ENCODE data around the gene LOXHD1.

The LOXHD1 gene

DNA sequence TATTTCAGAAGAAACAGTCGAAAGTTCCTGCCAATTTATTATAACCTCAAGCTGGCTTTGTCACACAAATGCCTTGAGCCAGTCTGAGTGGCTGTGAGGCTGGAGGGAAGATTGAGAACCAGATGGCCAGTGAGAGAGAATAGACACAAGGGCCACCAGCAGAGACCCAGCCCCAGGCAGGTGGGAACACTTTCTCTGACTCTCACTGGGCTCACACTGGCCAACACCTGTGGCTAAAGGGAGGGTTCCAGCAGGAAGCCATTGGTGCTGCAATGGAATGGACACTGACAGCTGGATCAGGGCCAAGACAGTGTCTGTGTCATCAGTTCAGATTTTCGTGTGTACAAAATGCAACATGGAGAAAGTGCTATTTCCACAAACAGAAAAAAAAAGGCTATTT is 29.9 kb downstream of the LOXHD1 start:
- DNase-seq (ENCODE audit: low read depth in 2 of 2): no peak

DNA sequence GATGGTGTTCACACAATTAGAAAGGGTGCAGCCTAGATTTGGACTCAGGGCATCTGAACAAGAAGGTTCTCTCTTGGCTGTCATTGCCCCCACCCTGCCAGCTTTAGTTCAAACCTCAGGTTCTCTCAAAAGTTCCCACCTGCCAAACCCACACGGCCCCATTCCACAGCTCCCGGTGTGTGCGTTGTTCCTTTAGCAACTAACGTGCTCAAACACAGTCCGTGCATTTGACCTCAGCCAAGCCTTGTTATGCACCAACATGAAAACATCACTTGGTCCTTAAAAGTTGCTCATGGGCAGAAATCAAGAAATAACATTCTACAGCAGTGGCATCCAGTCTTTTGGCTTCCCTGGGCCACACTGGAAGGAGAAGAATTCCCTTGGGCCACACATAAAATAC is 32.0 kb downstream of the LOXHD1 start:
- DNase-seq (ENCODE audit: low read depth in 2 of 2): no peak

- DNase-seq (ENCODE audit: low read depth in 2 of 2): no peak
Observed at GRCh38 chr18:46624127-46624526, 32.9 kb downstream of the LOXHD1 start.

- DNase-seq (ENCODE audit: low read depth in 2 of 2): peak; percentile 5 to 20
Observed at GRCh38 chr18:46623541-46623940, 33.5 kb downstream of the LOXHD1 start.

GRCh38 chr18:46622999-46623398 is 34.0 kb downstream of the LOXHD1 start:
- DNase-seq (ENCODE audit: low read depth in 2 of 2): no peak

- DNase-seq (ENCODE audit: low read depth in 2 of 2): no peak
Observed at GRCh38 chr18:46622451-46622850, 34.6 kb downstream of the LOXHD1 start.

DNA sequence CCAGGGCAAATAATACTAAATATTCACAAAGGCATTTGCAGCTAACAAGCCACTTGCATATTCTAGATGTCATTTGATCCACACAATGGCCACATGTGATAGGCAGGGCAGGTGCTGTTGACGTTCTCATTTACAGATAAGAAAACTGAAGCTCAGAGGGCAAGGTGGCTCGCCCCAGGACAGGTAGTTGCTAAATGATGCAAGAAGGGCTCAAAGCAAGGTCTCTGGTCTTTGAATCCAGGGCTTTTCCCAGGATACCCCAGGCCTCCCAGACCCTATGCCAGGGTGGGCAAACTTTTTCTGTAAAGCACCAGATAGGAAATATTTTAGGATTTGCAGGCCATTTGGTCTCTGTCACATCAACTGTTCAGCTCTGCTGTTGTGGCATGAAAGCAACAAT is 35.1 kb downstream of the LOXHD1 start:
- no peak for DNase-seq (ENCODE audit: low read depth in 2 of 2)

DNA sequence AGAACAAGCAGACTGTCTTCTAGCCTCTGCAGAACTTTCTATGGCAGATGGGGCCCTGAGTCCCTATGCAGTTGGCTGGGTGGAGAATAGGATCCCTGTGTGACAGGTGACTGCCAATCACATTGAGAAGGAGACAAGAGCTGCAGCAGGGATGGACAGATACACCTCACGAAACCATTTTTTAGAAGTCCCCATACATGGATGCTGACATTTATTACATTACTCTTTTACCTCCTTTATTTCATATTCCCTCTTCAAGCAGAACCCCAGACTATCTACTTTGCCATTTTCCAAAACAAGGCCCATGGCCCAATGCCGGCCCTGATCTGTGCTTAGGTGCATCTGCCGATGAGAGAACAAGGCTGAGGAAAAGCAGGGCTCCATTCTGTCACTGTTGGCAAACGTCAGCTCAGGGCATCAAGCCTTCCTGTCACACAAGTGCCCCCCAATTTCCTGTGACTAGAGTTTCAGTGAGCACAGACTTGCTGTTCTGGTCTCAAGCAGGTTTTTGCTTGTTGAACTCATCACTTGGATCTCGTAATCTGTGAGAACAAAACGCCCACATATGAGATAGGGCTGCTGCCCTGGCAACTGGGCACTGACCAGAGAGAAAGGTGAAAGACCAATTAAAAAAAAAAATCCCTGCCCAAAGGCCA is 35.8 kb downstream of the LOXHD1 start:
- DNase-seq (ENCODE audit: low read depth in 2 of 2): no peak

DNA sequence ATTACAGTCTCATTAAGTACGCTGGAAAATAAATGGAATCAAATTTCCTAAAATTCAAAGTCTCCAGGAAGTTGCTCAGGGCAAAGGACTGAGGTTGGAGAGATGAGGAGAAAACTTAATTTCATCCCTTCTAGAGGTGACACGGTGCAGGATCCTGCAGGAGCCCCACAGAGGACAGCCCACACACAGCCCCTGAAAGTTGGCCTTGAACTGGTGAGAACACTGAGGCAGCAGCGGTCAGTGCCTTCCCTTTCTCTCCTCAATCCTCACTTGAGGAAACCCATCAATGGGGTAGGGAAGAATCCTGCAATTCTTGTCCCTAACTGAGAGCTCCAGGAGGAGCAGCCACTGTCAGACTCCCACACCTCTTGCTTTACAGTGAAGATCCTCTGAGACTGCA is 37.5 kb downstream of the LOXHD1 start:
- DNase-seq (ENCODE audit: low read depth in 2 of 2): no peak

GRCh38 chr18:46615720-46616119 is 41.3 kb downstream of the LOXHD1 start:
- DNase-seq (ENCODE audit: low read depth in 2 of 2): no peak

DNA sequence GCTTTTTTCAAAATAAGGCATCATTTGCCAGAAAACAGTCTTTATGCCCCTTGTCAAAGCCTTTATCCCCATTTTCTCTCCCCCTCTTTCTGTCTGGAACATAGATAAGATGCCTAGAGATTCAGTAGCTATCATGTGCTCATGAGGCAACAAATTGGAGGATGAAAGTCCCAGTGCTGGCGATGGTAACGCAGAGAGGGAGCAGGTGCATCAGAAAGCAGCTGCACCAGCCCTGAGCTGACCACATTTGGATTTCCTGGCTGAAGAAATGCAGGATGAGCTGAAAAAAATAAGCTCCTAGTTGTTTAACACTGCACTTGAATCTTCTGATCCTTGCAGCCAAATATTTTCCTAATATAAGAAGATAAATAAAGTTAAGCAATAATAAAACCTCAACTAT is 48.0 kb downstream of the LOXHD1 start:
- DNase-seq (ENCODE audit: low read depth in 2 of 2): no peak

- DNase-seq (ENCODE audit: low read depth in 2 of 2): no peak
Observed at GRCh38 chr18:46607926-46608325, 49.1 kb downstream of the LOXHD1 start.

DNA sequence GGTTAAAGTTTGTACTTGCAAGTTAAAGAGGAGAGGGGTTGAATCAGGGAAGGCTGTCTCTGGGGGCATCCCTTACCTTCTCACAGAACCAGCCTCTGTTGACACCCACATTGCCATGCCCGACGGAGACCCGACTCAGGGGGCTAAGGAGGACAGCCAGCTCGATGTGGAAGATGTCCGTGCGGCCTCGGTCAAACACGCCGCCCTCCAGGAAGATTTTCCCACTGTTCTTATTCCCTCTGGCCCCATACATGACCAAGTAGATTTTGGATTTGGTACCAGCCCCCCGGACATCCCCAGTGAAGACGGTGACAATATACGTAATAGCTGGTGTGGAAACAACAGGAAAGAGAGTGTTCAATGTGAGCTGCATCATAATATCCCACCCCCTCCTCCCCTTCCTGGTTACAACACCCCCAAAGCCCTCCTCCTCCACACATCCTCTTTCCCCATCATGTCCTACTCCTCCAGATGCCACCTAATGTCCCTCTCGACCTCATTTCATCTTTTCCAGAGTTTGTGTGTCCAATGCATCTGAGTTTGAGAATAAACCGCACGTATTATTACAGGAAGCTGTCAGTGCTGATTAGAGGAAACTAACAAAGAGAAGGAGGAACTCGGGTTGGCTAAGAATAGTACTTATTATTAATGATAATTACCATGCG is 55.7 kb downstream of the LOXHD1 start:
- no peak for DNase-seq (ENCODE audit: low read depth in 2 of 2)

DNA sequence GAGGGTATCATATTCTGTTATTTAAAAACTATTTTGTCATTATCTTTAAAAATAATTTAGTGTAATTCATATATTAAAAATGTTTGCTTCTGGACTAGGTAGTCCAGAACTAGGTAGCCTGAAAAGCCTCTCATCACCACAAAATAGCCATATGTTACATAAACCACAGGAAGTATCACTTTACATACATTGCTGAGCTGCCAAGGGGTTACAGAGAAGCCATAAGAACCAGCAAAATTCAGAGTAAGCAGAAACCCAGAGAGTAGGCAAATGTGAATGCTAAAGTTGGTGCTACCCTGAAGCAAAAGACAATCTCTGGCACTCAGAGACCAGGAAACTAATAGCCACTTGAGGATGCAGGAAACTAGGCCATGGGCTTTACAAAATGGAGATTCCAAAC is 60.9 kb downstream of the LOXHD1 start:
- DNase-seq (ENCODE audit: low read depth in 2 of 2): no peak

GRCh38 chr18:46591783-46592391 is 65.1 kb downstream of the LOXHD1 start:
- no peak for DNase-seq (ENCODE audit: low read depth in 2 of 2)

DNA sequence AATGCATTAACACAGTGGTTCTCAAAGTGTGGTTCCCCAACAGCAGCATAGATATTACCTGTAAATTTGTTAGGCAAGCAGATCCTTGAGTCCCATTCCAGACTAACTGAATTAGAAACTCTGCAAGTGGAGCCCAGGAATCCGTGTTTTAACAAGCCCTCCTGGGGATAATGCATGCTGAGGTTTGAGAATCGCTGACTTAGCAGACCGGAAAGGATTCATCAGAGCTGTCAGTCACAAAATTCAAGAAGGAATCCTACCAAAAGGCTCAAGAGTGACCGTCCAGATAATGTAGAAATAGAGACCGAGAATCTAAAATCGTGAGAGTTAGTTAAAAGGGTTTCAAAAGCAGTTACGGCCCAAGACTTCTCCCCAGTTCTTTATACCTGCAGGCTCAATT is 66.9 kb downstream of the LOXHD1 start:
- DNase-seq (ENCODE audit: low read depth in 2 of 2): no peak

DNA sequence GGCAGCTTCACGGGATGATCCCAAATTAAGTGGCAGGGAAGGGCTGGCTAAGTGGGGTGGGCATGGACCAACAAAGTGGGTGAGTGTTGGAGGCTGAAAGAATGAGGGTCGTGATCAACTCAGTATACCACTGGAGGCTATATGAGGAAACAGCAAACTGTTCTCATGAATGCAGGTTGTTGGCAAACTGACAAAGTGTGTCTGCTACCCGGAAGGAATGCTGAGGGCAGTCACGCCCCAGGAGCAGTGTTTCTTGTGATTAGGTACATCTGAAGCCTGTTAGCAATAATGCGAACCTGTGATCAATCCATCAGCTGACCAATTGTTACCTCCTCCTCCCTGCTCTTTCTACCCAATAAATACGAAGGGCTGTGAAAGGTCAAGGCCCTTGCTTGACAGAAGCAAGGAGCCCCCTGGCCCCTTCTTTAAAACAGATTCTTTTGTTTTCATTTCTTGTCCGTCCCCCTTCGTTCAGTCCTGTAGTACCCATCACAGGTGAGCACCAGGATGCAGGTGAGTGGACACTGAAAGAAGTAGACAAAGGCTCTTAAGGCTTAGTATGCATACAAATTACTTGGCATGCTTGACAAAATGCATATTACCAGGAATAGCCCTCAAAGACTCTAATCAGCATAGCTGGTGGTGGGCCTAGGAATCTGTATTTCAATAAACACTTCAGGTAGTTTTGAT is 67.9 kb downstream of the LOXHD1 start:
- DNase-seq (ENCODE audit: low read depth in 2 of 2): no peak

GRCh38 chr18:46587600-46587999 is 69.4 kb downstream of the LOXHD1 start:
- no peak for DNase-seq (ENCODE audit: low read depth in 2 of 2)

- DNase-seq (ENCODE audit: low read depth in 2 of 2): no peak
Observed at GRCh38 chr18:46583711-46584110, 73.3 kb downstream of the LOXHD1 start.

- DNase-seq (ENCODE audit: low read depth in 2 of 2): no peak
Observed at GRCh38 chr18:46581648-46582047, 75.4 kb downstream of the LOXHD1 start.

DNA sequence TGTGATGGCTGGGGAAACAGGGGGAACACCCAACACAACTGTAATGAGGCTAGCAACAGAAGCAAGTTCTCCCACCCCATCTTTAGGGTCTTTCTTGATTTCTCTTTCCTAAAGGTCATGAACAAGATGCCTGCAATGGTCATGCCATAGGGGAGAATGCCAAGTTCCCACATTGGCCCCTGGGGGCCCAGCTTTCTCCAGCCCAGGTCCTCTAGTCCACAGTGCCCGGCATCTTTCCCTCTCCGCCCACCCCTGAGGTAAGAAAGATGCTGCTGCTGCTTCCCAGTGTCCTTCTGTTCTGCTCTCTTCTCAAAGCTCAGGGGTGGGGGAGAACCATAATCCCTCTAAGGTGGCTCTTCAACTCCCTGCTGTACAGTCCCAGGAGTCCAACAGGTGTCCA is 78.0 kb downstream of the LOXHD1 start:
- no peak for DNase-seq (ENCODE audit: low read depth in 2 of 2)

- DNase-seq (ENCODE audit: low read depth in 2 of 2): no peak
Observed at GRCh38 chr18:46577546-46577945, 79.5 kb downstream of the LOXHD1 start.

- DNase-seq (ENCODE audit: low read depth in 2 of 2): no peak
Observed at GRCh38 chr18:46575851-46576250, 81.2 kb downstream of the LOXHD1 start.

Data from stimulated activated CD4-positive, alpha-beta T cell treated with anti-CD3 and anti-CD28 coated beads, Interleukin-15, amount 100 ng/mL, for 48 hours (primary cell).